Activated T-cell treated with anti-CD3 and anti-CD28 coated beads for 48 hours (primary cell): ENCODE data around the gene LPAR1.
"Not testable (repeated sequence)": the region's sequence is repeated elsewhere in the genome, so short reads cannot be mapped to it uniquely, and the experiment has no call there.

Source experiments
- DNase-seq: peaks from one replicate; pipeline ENCODE4 v3.0.0-alpha.2; 2020; ENCODE audit warnings: low read depth

LPAR1 gene, protein sequence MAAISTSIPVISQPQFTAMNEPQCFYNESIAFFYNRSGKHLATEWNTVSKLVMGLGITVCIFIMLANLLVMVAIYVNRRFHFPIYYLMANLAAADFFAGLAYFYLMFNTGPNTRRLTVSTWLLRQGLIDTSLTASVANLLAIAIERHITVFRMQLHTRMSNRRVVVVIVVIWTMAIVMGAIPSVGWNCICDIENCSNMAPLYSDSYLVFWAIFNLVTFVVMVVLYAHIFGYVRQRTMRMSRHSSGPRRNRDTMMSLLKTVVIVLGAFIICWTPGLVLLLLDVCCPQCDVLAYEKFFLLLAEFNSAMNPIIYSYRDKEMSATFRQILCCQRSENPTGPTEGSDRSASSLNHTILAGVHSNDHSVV

GRCh38 chr9:111038331-111039230, at the start of gene LPAR1:
TSS of gene LPAR1 (minus strand) at chr9:111038470. CDS start at chr9:110972117, 66,353 bp downstream.
- DNase-seq: no peak

DNA sequence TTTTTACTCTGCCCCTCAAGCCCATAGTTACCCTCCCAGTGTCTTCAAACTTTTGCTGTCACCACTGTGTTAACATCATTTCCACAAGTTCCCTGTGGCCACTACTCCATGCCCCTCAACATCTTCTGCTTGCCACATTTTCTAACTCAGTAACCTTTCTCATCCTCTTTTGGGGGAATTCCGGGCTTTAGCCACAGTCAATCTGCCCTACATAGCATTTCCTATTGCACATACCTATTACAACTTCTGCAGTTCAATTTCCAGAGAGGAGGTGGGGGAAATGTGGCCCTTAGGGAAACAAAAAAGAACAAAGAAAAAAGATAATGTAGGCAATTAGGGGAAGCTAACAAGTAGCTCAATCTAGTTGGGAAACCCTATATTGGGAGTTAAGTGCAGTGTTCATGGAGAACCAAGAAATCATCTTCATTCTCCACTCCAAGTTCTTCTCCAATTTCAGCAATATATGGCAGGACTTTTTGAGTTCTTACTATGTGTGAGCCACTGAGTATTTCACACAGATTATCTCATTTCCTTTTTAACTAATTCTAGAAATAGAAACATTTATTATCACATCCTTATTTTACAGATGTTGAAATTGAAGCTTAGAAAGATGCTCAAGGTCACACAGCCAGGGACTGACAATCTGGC, 40.2 kb upstream of the LPAR1 start:
- DNase-seq: no peak

GRCh38 chr9:111076519-111076918, 38.2 kb upstream of the LPAR1 start:
- DNase-seq: no peak

- no peak for DNase-seq
Observed at GRCh38 chr9:111076042-111076441, 37.8 kb upstream of the LPAR1 start.

DNA sequence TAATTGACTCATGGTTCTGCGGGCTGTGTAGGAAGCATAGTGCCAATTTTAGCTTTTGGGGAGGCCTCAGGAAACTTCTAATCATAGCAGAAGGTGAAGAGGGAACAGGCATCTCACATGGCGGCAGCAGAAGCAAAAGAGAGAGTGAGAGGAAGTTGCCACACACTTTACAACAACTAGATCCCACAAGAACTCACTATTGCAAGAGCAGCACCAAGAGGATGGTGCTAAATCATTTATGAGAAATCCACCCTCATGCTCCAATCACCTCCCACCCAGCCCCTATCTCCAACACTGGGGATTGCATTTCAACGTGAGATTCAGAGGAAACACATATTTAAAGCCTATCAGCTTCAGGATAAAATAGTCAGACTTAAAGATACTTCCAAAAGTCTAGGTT, 36.1 kb upstream of the LPAR1 start:
- DNase-seq: no peak

- no peak for DNase-seq
Observed at GRCh38 chr9:111069183-111069582, 30.9 kb upstream of the LPAR1 start.

GRCh38 chr9:111068771-111069170, 30.5 kb upstream of the LPAR1 start:
- no peak for DNase-seq

DNA sequence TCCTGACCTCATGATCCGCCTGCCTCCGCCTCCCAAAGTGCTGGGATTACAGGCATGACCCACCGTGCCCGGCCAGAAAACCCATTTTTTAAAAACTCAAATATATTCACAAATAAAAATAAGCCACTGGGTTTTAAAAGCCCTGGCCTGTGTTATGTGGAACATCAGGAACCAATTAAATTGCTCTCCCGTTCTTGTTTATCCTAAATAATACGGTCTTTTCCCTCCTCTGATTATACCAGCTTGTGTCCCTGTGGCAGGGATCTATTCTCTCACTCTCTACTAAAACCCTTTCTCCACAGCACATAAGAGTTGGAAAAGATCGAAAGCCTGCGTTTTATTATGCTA, 30.1 kb upstream of the LPAR1 start:
- no peak for DNase-seq

DNA sequence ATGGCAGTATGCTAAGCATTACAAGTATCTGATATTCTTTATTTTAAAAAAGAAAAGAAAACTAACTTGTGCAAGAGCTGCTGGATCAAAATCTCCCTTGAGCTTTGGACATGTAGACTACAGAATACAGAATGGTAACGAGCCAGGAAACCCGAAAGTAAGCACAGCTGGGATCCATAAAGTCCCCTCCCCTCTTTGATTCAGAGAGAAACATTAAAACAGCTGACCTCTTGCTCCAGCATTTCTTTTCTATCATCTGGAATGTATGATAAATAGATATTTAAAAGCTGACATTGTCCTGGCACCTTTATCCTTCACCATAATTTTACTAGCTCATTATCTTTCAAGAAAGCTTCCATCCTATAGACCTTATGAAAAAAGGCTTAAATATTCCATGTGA, 28.2 kb upstream of the LPAR1 start:
- DNase-seq: no peak

DNA sequence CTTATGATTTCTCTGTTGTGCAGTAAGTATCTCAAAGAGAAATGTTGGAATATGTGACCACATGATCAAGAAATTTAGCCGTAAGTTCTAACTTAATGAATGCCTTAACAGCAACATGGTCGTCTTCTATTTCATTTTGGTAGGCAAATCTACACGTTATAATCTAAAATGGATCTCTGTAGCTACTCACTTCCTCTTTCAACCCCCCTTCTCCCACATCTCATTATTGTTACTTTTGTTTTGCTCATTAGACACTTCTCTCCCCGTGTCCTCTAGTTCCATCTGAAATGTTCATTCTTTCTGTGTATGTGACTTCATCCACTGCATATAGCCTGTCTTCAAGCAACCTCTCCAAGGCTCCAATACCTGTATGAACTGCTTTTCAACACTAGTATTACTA, 27.1 kb upstream of the LPAR1 start:
- DNase-seq: no peak

GRCh38 chr9:111064160-111064837, 26.0 kb upstream of the LPAR1 start:
- DNase-seq: no peak

- no peak for DNase-seq
Observed at GRCh38 chr9:111063332-111063731, 25.1 kb upstream of the LPAR1 start.

GRCh38 chr9:111058166-111058565, 19.9 kb upstream of the LPAR1 start:
- no peak for DNase-seq

- no peak for DNase-seq
Observed at GRCh38 chr9:111056538-111056937, 18.3 kb upstream of the LPAR1 start.

GRCh38 chr9:111052791-111053190, 14.5 kb upstream of the LPAR1 start:
- no peak for DNase-seq

DNA sequence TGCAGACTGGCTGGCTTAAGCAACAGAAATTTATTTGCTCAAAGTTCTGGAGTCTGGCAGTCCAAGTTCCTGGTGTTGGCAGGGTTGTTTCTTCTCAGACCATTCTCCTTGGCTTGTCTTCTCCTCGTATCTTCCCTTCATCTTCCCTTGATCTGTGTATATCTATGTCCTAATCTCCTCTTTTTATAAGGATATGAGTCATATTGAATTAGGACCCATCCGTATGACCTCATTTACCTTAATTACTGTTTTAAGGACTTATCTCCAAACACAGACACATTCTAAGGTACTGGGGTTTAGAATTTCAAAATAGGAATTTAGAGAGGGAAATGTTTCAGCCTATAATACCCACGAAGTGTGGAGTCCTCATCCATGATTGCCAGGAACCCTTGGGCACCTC, 13.1 kb upstream of the LPAR1 start:
- no peak for DNase-seq

DNA sequence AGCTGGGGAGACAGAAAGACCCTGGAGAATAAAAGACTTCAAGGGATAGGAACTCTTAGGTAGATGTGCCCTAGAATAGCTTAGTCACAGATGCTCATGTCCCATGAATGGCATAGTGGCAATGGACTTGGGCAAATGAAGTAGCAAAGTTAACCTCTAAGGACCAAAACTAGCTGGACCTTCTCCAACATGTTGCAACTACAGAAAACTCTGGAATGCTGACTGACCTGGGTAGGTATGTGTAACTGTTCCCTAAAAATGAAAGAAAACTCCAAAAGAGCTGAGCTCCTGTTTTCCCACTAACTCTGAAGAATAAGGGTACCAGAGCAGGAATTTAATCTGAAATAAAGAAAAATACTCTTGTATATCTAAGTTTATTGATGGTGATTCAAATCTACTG, 12.5 kb upstream of the LPAR1 start:
- DNase-seq: no peak

DNA sequence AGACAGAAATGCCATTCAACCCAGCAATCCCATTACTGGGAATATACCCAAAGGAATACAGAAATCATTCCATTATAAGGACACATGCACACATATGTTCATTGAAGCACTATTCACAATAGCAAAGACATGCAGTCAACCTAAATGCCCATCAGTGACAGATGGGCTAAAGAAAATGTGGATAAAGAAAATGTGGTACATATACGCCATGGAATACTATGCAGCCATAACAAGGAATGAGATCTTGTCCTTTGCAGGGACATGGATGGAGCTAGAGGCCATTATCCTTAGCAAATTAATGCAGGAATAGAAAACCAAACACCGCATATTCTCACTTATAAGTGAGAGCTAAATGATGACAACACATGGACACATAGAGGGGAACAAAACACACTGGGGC, 9.0 kb upstream of the LPAR1 start:
- not testable (repeated sequence) for DNase-seq

DNA sequence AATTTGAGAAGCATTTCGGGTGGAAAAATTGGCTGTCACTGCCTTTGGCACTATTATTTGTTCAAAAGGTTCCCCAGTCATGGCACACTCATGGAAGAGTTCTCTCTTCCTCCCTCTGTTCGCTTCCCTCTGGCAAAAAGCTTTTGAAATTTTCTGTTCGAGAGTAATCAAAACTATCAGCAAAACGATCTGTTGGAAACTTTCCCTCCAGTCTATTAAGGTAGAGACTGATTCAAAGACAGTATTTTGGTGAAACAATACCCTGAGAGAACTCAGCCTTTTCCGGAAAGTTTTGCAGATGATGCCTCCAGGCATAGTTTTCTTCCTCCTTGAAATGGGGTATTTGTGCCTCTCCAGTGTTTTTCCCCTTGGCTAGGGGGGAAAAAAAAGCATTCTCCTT, 3.6 kb upstream of the LPAR1 start:
- DNase-seq: no peak

- no peak for DNase-seq
Observed at GRCh38 chr9:111040494-111040893, 2.2 kb upstream of the LPAR1 start.

DNA sequence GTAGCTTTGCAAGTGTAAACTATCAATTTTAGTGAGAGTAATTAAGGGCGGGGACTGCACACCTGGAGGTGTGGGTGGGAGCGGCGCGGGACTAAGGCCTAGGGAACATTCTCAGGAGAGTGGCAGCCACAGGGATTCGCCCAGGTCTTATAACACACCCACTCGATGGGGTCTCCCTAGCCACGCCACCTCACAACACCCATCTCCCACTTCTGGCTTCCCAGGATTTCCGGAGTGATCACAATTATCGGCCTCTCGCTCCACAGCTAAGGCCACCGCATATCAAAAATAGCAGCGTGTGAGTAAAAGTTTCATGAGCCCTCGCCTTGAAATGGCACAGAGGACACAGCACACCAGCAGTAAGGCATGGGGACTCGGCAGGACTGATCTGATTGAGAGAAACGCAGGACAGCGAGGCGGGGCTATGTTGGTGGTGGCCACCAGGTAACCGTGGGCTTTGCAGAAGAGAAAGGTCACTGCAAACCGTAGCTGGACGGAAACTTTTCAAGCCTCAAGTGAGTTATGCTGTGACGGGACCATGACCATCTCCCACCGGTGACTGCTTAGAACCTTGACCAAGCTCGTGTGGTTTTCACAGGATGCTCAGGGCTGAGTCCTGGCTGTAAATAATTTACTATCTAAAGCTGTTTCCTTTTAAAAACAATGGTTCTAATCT, 1.1 kb upstream of the LPAR1 start:
- DNase-seq: no peak
